Adipocyte (in vitro differentiated cells): ENCODE data around the gene ELMO1.
"Not testable (repeated sequence)": the region's sequence is repeated elsewhere in the genome, so short reads cannot be mapped to it uniquely, and the experiment has no call there.

Source experiments
- DNase-seq: peaks from one replicate; pipeline ENCODE4 v3.0.0-alpha.2; 2015; ENCODE audit warnings: low read depth
- H3K27me3 ChIP-seq: replicated peaks from 2 replicates; pipeline ENCODE4 v1.7.0; 2013; ENCODE audit warnings: mild to moderate bottlenecking, low read length, moderate library complexity; ENCODE audit not compliant: control insufficient read depth, insufficient read depth
- H3K36me3 ChIP-seq: 2 replicates; pipeline ENCODE4 v1.7.0; 2013; ENCODE audit warnings: low read length, mild to moderate bottlenecking, moderate library complexity; ENCODE audit not compliant: control insufficient read depth, insufficient read depth, severe bottlenecking
- H3K4me1 ChIP-seq: 2 replicates; pipeline ENCODE4 v1.7.0; 2013; ENCODE audit warnings: mild to moderate bottlenecking, low read length, moderate library complexity; ENCODE audit not compliant: control insufficient read depth, insufficient read depth
- H3K4me3 ChIP-seq: 2 replicates; pipeline ENCODE4 v1.7.0; 2013; ENCODE audit warnings: mild to moderate bottlenecking, low read length, moderate library complexity
- H3K9ac ChIP-seq: 2 replicates; pipeline ENCODE4 v1.7.0; 2013; ENCODE audit warnings: mild to moderate bottlenecking, low read length, moderate library complexity
- H3K9me3 ChIP-seq: 2 replicates; pipeline ENCODE4 v1.7.0; 2013; ENCODE audit warnings: mild to moderate bottlenecking, low read length, moderate library complexity; ENCODE audit not compliant: control insufficient read depth

The ELMO1 gene

DNA sequence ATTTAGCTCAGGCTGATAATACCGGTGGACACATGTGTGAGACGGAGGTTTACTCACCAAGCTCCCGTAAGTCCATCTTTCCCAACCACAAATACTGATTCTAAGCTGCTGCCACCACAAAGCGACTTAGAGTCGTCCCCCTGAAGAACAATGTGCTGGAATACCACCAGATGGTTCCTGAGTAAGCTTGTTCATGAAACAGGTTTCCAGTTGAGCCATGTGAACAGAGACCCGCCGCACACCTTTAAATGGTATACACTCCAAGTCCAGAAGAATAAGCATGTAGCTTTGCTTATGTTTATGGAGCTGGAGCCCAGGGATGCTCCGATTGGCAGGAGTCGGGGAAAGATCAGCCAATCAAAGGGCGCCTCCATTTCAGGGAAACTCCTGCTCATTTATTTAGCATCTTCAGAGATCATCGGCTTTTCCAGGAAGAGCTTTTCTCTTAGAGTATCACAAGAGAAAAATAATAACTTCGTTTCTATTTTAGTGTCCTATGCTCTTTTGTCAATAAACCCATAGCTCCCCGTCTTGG is 462.7 kb downstream of the ELMO1 start:
- no peak overlapping the region for H3K9ac ChIP-seq
- H3K4me1 ChIP-seq = peaks cover 11% of the 10 kb centered on the region
- no peaks in the 10 kb centered on the region for H3K9me3 ChIP-seq
- peaks cover 24% of the 10 kb centered on the region for H3K27me3 ChIP-seq
- H3K36me3 ChIP-seq = no peaks in the 10 kb centered on the region
- no peak for DNase-seq
- H3K4me3 ChIP-seq = no peak overlapping the region

DNA sequence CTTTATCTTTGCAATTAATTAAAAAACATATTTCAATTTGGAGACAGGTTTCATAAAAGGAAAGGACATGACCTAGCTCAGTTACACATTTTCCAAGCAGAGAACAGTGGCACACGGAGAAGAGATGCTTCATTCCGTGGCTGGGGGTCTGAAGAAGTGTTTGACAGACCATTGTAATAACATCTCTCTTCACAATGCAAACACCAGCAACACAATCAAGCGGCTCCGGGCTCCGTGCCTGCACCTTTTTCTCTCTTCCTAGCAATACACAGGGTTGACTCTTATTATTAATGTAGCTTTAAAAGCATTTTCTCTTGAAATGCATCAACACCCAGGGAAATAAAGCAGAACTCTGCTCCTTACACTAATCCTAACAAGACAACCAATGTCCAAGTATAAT is 463.3 kb downstream of the ELMO1 start:
- Histone ChIP-seq H3K4me3 (no peak overlapping the region), H3K9me3 (no peaks in the 10 kb centered on the region), H3K4me1 (peaks cover 11% of the 10 kb centered on the region), H3K36me3 (no peaks in the 10 kb centered on the region), H3K9ac (no peak overlapping the region), H3K27me3 (peaks cover 22% of the 10 kb centered on the region)
- DNase-seq = no peak

DNA sequence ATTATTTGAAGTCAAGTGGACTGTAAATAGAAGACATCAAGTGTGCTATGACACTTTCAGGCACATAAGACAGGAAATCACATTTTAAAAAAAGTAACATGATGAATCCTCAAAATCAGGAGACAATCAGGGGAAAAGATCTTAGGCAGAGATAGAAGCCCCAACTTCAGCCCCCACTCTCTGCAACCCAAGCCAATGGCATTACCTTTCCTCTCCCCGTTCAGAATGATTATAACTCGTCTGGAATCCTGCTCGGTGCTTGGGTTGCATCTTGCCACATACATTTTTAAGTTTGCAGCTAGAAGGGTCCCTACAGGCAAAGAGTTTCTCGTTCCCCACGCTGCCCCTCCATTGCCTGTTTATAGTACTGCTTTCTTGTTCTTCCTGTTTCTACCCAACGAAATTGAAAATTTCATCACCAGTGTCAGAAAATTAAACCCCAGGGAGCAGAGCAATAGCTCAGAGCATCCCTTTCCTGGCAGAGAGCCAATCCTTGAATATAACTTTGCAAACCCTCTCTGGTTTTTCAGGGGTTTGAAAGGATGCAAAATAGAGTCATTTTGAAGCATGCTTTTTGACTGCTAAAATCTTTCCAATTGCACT is 463.9 kb downstream of the ELMO1 start:
- DNase-seq = no peak
- Histone ChIP-seq H3K9me3 (no peaks in the 10 kb centered on the region), H3K27me3 (peaks cover 22% of the 10 kb centered on the region), H3K9ac (no peak overlapping the region), H3K4me1 (peaks cover 11% of the 10 kb centered on the region), H3K4me3 (no peak overlapping the region), H3K36me3 (no peaks in the 10 kb centered on the region)

DNA sequence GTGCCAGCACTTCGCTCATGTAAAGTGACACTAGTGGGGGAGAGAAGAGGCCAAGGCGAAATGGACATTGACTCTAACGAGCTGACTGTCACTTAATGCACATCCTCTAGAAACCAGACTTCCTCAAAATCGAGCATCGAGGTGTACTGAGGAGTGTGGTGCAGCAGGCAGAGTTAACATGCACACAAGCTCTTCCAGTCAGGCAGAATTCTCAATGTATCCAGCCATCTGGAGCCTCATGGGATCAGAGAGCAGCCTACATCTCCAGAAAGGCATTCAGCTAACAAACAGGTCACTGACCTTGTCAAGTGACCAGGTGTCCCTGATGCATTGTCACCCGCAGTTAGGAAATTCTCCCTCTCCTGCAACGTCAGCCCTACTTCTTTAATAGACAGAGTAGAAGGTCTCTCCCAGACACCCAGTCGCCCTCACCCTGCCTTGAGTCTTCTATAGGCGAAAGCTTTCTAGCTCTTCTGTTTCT is 464.6 kb downstream of the ELMO1 start:
- DNase-seq = no peak
- Histone ChIP-seq H3K36me3 (no peaks in the 10 kb centered on the region), H3K27me3 (peaks cover 22% of the 10 kb centered on the region), H3K4me1 (peaks cover 11% of the 10 kb centered on the region), H3K9me3 (no peaks in the 10 kb centered on the region), H3K9ac (no peak overlapping the region), H3K4me3 (no peak overlapping the region)

DNA sequence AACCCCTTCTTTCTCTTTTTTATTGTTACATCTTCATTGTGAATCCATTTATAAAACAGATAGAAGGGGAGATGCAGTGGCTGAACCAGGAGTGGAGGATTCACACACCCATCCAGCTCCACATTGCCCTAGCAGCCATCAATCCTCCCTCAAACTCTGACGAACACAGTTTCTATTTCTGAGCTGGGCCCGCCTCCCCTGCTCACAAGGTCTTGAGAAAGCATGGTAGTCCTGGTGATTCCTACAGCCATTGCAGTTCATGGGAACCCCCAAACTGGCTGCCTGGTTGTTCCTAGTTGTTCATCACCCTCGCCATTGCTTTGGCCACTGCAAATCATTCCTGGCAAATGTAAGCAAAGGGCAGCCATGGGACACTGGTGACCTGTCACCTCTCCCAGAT is 465.9 kb downstream of the ELMO1 start:
- Histone ChIP-seq H3K9ac (no peak overlapping the region), H3K9me3 (no peaks in the 10 kb centered on the region), H3K4me1 (peaks cover 11% of the 10 kb centered on the region), H3K36me3 (no peaks in the 10 kb centered on the region), H3K27me3 (peaks cover 22% of the 10 kb centered on the region), H3K4me3 (no peak overlapping the region)
- DNase-seq = no peak

DNA sequence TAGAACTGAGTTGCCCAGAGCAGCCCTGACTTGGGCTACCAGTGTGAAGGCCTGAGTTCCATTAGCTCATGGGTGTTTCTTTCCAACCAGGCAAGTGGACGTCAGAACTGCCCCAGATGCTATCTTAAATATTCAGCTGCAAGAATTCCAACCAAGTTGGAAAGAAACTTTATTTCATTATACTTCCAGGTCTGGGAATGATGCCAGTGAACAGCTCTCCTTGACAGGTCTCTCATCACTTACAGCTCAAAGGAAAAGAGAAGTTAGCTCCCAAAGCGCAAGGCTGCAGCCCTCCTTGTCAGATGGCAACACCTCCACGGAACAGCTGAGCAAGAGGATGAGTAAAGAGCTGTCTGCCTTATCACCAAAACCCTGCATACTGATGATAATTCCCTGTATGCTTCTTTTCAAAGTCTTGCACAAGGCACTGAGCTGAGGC is 468.8 kb downstream of the ELMO1 start:
- no peaks in the 10 kb centered on the region for H3K36me3 ChIP-seq
- DNase-seq = no peak
- H3K9ac ChIP-seq = no peak overlapping the region
- peaks cover 4% of the 10 kb centered on the region for H3K4me1 ChIP-seq
- no peaks in the 10 kb centered on the region for H3K9me3 ChIP-seq
- H3K27me3 ChIP-seq = peaks cover 20% of the 10 kb centered on the region
- H3K4me3 ChIP-seq = no peak overlapping the region

DNA sequence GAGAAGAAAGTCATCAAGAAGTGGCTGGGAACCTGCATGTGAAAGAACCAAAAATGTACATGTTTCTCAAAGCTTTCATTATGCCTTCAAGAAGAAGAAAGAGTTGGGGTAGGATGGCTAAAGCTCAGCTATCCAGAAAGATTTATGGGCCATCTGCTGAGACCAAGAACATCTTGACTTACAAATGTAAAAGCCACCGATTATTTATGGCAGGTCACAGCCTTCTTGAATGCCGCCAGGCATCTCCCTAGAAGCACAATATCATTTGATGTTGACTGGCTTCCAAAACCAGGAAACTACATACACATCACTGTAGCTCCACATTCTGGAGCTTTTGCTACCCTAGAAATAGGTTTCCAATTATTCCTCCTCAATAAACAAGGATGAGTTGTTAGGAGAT is 470.2 kb downstream of the ELMO1 start:
- Histone ChIP-seq H3K4me1 (no peaks in the 10 kb centered on the region), H3K27me3 (peaks cover 6% of the 10 kb centered on the region), H3K36me3 (no peaks in the 10 kb centered on the region), H3K9ac (no peak overlapping the region), H3K9me3 (no peaks in the 10 kb centered on the region), H3K4me3 (no peak overlapping the region)
- DNase-seq = no peak

DNA sequence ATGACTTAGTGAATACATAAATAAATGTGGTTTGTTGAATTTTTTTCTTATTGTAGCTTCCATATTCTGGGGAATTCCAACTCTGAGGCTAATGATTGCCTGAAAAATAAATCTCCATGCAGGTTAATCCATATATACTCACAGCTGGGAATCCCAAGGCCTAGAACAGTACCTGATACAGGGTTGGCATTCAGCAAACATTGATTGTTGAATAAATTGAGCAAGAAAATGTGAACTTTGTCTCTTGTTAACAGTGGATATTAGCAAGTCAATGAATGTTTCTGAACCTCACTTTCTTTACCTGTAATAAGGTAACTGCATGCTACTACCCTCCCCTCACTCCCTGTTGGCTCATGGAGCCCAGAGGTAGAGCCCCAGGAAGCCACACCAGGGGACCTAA is 470.8 kb downstream of the ELMO1 start:
- Histone ChIP-seq H3K4me1 (no peaks in the 10 kb centered on the region), H3K27me3 (peaks cover 4% of the 10 kb centered on the region), H3K4me3 (no peak overlapping the region), H3K36me3 (no peaks in the 10 kb centered on the region), H3K9me3 (no peaks in the 10 kb centered on the region), H3K9ac (no peak overlapping the region)
- no peak for DNase-seq

DNA sequence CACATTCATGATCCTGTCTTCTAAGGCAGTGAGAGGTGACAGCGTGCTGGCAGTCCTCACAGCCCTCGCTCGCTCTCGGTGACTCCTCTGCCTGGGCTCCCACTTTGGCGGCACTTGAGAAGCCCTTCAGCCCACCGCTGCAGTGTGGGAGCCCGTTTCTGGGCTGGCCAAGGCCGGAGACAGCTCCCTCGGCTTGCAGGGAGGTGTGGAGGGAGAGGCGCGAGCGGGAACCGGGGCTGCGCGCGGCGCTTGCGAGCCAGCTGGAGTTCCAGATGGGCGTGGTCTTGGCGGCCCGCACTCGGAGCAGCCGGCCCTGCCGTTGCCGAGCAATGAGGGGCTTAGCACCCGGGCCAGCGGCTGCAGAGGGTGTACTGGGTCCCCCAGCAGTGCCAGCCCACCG is 475.1 kb downstream of the ELMO1 start:
- not testable (repeated sequence) for H3K4me3 ChIP-seq, H3K36me3 ChIP-seq, H3K9me3 ChIP-seq, H3K9ac ChIP-seq, DNase-seq, H3K27me3 ChIP-seq
- H3K4me1 ChIP-seq = peaks cover 12% of the 10 kb centered on the region

DNA sequence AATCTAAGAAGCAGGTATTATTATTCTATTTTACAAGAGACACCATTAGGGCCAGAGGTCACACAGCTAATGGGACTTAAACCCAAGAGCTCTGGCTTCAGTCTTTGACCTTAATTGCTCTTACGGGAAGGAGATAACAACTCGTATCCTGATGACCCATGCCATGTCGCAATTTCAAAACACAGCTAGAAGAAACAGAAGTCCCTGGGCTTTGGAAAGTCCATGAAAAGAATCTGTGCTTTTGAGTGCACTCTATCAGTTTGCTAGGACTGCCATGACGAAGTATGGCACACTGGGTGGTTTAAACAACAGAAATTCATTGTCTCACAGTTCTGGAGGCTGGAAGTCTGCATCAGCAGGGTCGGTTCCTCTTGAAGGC is 476.5 kb downstream of the ELMO1 start:
- H3K4me1 ChIP-seq = peaks cover 12% of the 10 kb centered on the region
- peaks cover under 1% of the 10 kb centered on the region for H3K27me3 ChIP-seq
- H3K4me3 ChIP-seq = no peak overlapping the region
- H3K9ac ChIP-seq = no peak overlapping the region
- no peaks in the 10 kb centered on the region for H3K9me3 ChIP-seq
- DNase-seq = no peak
- no peaks in the 10 kb centered on the region for H3K36me3 ChIP-seq

DNA sequence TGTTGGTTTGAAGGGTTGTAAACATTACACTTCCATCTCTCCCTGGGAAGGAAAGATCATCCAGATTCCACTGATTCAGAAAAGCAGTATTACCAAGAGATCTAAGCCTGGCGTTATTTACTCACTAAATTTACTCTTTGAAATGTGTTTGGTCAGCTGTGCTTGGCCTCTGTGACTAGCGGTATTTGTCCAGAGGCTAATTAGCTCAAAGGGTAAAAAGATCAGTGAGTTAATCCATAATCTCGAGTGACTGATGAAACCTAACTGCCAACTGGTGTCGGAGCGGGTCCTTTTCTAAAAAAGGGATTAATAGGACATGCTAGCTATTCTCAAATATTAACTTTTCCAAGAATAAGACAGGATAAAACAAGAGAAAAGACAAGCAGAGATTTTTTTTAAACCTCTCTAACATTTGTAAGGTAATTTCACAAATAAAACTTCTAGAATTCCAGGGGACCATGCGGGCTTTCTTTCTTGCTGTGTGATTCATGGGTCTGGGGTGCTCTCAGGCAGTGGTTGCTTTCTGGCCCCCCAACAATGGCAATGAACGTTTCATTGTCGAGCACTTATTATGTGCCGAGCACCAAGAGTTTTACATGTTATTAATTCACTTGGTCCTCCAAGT is 477.0 kb downstream of the ELMO1 start:
- no peak for DNase-seq
- Histone ChIP-seq H3K27me3 (no peaks in the 10 kb centered on the region), H3K9me3 (no peaks in the 10 kb centered on the region), H3K9ac (no peak overlapping the region), H3K4me3 (no peak overlapping the region), H3K36me3 (no peaks in the 10 kb centered on the region), H3K4me1 (peaks cover 12% of the 10 kb centered on the region)
